ENCODE measurements around the gene FAM13C.

FAM13C gene

GRCh38 chr10:59373071-59373470 is 10.7 kb upstream of the FAM13C start:
- Histone ChIP-seq H3K4me1 (ENCODE audit: insufficient read depth, low read length) (no peaks in the 10 kb centered on the region), H3K4me3 (ENCODE audit: low read depth in 1 of 2, low read length in 2 of 2) (no peak overlapping the region), H2AFZ (ENCODE audit: low read depth, low read length) (no peak overlapping the region), H3K36me3 (ENCODE audit: insufficient read depth, low read length) (no peaks in the 10 kb centered on the region), H3K27me3 (ENCODE audit: insufficient read depth, low read length, poor library complexity) (no peaks in the 10 kb centered on the region), H4K20me1 (ENCODE audit: insufficient read depth, low read length) (no peaks in the 10 kb centered on the region), H3K79me2 (ENCODE audit: insufficient read depth, low read length) (no peaks in the 10 kb centered on the region), H3K27ac (ENCODE audit: low read length) (no peak overlapping the region), H3K9ac (ENCODE audit: low read depth, low read length) (no peak overlapping the region), H3K9me3 (ENCODE audit: insufficient read depth, low read length, severe bottlenecking) (no peaks in the 10 kb centered on the region), H3K4me2 (ENCODE audit: insufficient read depth, low read length) (no peak overlapping the region)
- DNase-seq (no peak), ATAC-seq (ENCODE audit: insufficient read depth, low read depth) (no peak)
- TF ChIP-seq EZH2 (IDR thresholded peaks at IDR 0.05; ENCODE audit: borderline replicate concordance, low read depth, low read length, severe bottlenecking): no peak
- TF ChIP-seq, protein P1, sequence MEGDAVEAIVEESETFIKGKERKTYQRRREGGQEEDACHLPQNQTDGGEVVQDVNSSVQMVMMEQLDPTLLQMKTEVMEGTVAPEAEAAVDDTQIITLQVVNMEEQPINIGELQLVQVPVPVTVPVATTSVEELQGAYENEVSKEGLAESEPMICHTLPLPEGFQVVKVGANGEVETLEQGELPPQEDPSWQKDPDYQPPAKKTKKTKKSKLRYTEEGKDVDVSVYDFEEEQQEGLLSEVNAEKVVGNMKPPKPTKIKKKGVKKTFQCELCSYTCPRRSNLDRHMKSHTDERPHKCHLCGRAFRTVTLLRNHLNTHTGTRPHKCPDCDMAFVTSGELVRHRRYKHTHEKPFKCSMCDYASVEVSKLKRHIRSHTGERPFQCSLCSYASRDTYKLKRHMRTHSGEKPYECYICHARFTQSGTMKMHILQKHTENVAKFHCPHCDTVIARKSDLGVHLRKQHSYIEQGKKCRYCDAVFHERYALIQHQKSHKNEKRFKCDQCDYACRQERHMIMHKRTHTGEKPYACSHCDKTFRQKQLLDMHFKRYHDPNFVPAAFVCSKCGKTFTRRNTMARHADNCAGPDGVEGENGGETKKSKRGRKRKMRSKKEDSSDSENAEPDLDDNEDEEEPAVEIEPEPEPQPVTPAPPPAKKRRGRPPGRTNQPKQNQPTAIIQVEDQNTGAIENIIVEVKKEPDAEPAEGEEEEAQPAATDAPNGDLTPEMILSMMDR (IDR thresholded peaks at IDR 0.05; ENCODE audit: borderline replicate concordance, extremely low read depth, low read length, poor library complexity, severe bottlenecking): no peak

- TF ChIP-seq, protein P1 (IDR thresholded peaks at IDR 0.05; ENCODE audit: borderline replicate concordance, extremely low read depth, low read length, poor library complexity, severe bottlenecking): no peak
- TF ChIP-seq EZH2 (IDR thresholded peaks at IDR 0.05; ENCODE audit: borderline replicate concordance, low read depth, low read length, severe bottlenecking): no peak
- H3K27ac ChIP-seq (ENCODE audit: low read length): no peak overlapping the region
- H3K79me2 ChIP-seq (ENCODE audit: insufficient read depth, low read length): no peaks in the 10 kb centered on the region
- no peak overlapping the region for H3K4me2 ChIP-seq (ENCODE audit: insufficient read depth, low read length)
- H4K20me1 ChIP-seq (ENCODE audit: insufficient read depth, low read length): no peaks in the 10 kb centered on the region
- H2AFZ ChIP-seq (ENCODE audit: low read depth, low read length): no peak overlapping the region
- H3K9me3 ChIP-seq (ENCODE audit: insufficient read depth, low read length, severe bottlenecking): no peaks in the 10 kb centered on the region
- H3K36me3 ChIP-seq (ENCODE audit: insufficient read depth, low read length): no peaks in the 10 kb centered on the region
- DNase-seq (no peak), ATAC-seq (ENCODE audit: insufficient read depth, low read depth) (no peak)
- no peak overlapping the region for H3K9ac ChIP-seq (ENCODE audit: low read depth, low read length)
- no peaks in the 10 kb centered on the region for H3K4me1 ChIP-seq (ENCODE audit: insufficient read depth, low read length)
- H3K27me3 ChIP-seq (ENCODE audit: insufficient read depth, low read length, poor library complexity): no peaks in the 10 kb centered on the region
- H3K4me3 ChIP-seq (ENCODE audit: low read depth in 1 of 2, low read length in 2 of 2): no peak overlapping the region
Observed at GRCh38 chr10:59372543-59372942, 10.2 kb upstream of the FAM13C start.

GRCh38 chr10:59366290-59366689 is 3.9 kb upstream of the FAM13C start:
- H3K27me3 ChIP-seq (ENCODE audit: insufficient read depth, low read length, poor library complexity): no peaks in the 10 kb centered on the region
- no peak overlapping the region for H3K27ac ChIP-seq (ENCODE audit: low read length)
- H3K9me3 ChIP-seq (ENCODE audit: insufficient read depth, low read length, severe bottlenecking): no peaks in the 10 kb centered on the region
- no peak overlapping the region for H3K4me2 ChIP-seq (ENCODE audit: insufficient read depth, low read length)
- TF ChIP-seq EZH2 (IDR thresholded peaks at IDR 0.05; ENCODE audit: borderline replicate concordance, low read depth, low read length, severe bottlenecking): no peak
- no peak overlapping the region for H3K9ac ChIP-seq (ENCODE audit: low read depth, low read length)
- no peak overlapping the region for H2AFZ ChIP-seq (ENCODE audit: low read depth, low read length)
- no peaks in the 10 kb centered on the region for H3K4me1 ChIP-seq (ENCODE audit: insufficient read depth, low read length)
- H3K36me3 ChIP-seq (ENCODE audit: insufficient read depth, low read length): no peaks in the 10 kb centered on the region
- H3K79me2 ChIP-seq (ENCODE audit: insufficient read depth, low read length): no peaks in the 10 kb centered on the region
- ATAC-seq (ENCODE audit: insufficient read depth, low read depth) (no peak), DNase-seq (no peak)
- no peaks in the 10 kb centered on the region for H4K20me1 ChIP-seq (ENCODE audit: insufficient read depth, low read length)
- no peak overlapping the region for H3K4me3 ChIP-seq (ENCODE audit: low read depth in 1 of 2, low read length in 2 of 2)

DNA sequence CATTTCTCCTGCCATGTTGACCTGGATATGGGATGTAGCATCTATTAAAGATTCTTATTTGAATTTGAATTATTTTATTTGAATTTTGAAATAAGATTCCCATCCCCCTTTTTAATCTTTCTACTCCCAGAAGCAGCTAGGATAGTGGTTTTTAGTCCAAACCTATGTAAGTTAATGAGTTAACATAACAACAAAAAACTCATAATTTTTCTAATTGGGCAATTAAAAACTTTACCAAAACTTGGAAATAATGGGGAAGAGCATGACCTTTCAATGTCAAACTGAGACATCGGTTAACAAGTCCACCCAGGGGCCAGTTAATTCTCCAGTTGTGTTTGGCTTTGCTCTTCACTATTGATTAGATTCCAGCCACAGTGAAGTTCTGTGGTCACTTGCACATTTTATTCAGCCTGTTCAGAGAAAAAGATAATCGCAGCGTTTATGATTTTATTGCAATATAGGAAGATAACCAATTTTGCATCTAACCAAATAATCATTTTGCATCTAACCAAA is 1.2 kb upstream of the FAM13C start:
- Histone ChIP-seq H3K9me3 (ENCODE audit: insufficient read depth, low read length, severe bottlenecking) (no peaks in the 10 kb centered on the region), H3K9ac (ENCODE audit: low read depth, low read length) (no peak overlapping the region), H3K27me3 (ENCODE audit: insufficient read depth, low read length, poor library complexity) (no peaks in the 10 kb centered on the region), H3K27ac (ENCODE audit: low read length) (no peak overlapping the region), H3K4me1 (ENCODE audit: insufficient read depth, low read length) (no peaks in the 10 kb centered on the region), H3K36me3 (ENCODE audit: insufficient read depth, low read length) (no peaks in the 10 kb centered on the region), H2AFZ (ENCODE audit: low read depth, low read length) (no peak overlapping the region), H4K20me1 (ENCODE audit: insufficient read depth, low read length) (no peaks in the 10 kb centered on the region), H3K4me2 (ENCODE audit: insufficient read depth, low read length) (no peak overlapping the region), H3K79me2 (ENCODE audit: insufficient read depth, low read length) (no peaks in the 10 kb centered on the region), H3K4me3 (ENCODE audit: low read depth in 1 of 2, low read length in 2 of 2) (no peak overlapping the region)
- TF ChIP-seq EZH2 (IDR thresholded peaks at IDR 0.05; ENCODE audit: borderline replicate concordance, low read depth, low read length, severe bottlenecking): no peak
- TF ChIP-seq, protein P1 (IDR thresholded peaks at IDR 0.05; ENCODE audit: borderline replicate concordance, extremely low read depth, low read length, poor library complexity, severe bottlenecking): no peak
- DNase-seq (no peak), ATAC-seq (ENCODE audit: insufficient read depth, low read depth) (no peak)

Data from DND-41 (cell line).